Hindlimb muscle (tissue), 1 donor: Measurements from ENCODE around the gene HOXD12. TPM values are rescaled to one million over a fixed set of nuclear protein-coding genes. Genes with fewer than 3 reads are reported as not detected.

Experiments used
- DNase-seq: peaks from one replicate; pipeline ENCODE4 v3.0.0-alpha.2; 2013
- polyA plus RNA-seq: library from polyadenylated mRNA; unstranded; fragments of 120-200 nt; gene quantifications from one replicate; pipeline ENCODE4 v1.2.1, GENCODE V29; 2013; ENCODE audit not compliant: insufficient read length

Gene HOXD12
- polyA plus RNA-seq, 1 donor: not detected

- DNase-seq: no peak
Observed at GRCh38 chr2:176149481-176149938, 49.9 kb downstream of the HOXD12 start.

GRCh38 chr2:176149939-176150583 lies 50.5 kb downstream of the HOXD12 start:
- no peak for DNase-seq

GRCh38 chr2:176150584-176151441 lies 51.2 kb downstream of the HOXD12 start:
- DNase-seq: no peak

- DNase-seq: no peak
Observed at GRCh38 chr2:176151442-176152287, 52.1 kb downstream of the HOXD12 start, which contains the start of gene HOXD4. TSS of gene HOXD4 (plus strand) at chr2:176151550. CDS start at chr2:176151634, 84 bp downstream.

Other genes starting within 250 kb of the HOXD12 start
- 43.9 TPM for gene LNPK, start 97.5 kb upstream of the HOXD12 start, polyA plus RNA-seq
- gene EVX2, start 15.8 kb upstream of the HOXD12 start, polyA plus RNA-seq: not detected
- gene HOXD13, start 7.1 kb upstream of the HOXD12 start, polyA plus RNA-seq: not detected
- not detected for gene HOXD11, start 7.5 kb downstream of the HOXD12 start, polyA plus RNA-seq
- gene HOXD10, start 17.0 kb downstream of the HOXD12 start, polyA plus RNA-seq: 0.10 TPM
- 10.5 TPM for gene HOXD9, start 22.9 kb downstream of the HOXD12 start, polyA plus RNA-seq
- 45.0 TPM for gene HOXD8, start 29.9 kb downstream of the HOXD12 start, polyA plus RNA-seq
- 8.2 TPM for gene HOXD4, start 51.8 kb downstream of the HOXD12 start, polyA plus RNA-seq
- gene HOXD3, start 57.5 kb downstream of the HOXD12 start, polyA plus RNA-seq: 3.4 TPM
- 0.57 TPM for gene HOXD1, start 88.9 kb downstream of the HOXD12 start, polyA plus RNA-seq
- gene MTX2, start 169.6 kb downstream of the HOXD12 start, polyA plus RNA-seq: 53.3 TPM